ENCODE measurements around the gene RNF214.

RNF214 gene

DNA sequence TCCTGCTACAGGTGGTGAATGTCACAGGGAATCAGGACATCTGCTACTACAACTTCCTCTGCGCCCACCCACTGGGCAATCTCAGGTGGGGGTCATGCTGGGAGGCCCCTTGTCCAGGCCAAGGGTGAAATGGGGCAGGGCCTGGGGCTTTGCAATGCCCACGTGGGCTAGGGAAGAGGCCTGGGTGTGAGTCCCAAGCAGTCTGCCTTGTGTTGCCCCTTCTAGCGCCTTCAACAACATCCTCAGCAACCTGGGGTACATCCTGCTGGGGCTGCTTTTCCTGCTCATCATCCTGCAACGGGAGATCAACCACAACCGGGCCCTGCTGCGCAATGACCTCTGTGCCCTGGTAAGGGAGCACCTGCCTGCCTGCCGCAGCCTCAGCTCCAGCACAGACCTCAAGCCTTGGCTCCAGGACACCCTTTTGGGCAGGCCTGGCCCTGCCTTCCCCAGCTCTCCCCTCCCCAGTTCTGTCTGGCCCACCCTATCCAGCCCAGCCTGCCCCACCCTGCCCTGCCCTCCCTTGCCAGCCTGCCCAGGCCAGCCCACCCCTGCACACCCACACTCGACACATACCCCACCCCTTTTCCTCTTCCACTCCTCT lies 42.4 kb upstream of the RNF214 start:
- Histone ChIP-seq H3K9me3 (ENCODE audit: control insufficient read depth in 2 of 2, low read length in 2 of 2) (no peaks in the 10 kb centered on the region), H3K4me3 (ENCODE audit: low read length in 2 of 2) (no peak overlapping the region), H3K27me3 (ENCODE audit: control insufficient read depth in 1 of 2, insufficient read depth in 2 of 2, low read length in 2 of 2) (no peaks in the 10 kb centered on the region), H3K9ac (ENCODE audit: low read length in 2 of 2) (no peak overlapping the region), H3K27ac (ENCODE audit: low read length) (peak overlapping the region; percentile 11), H3K4me1 (ENCODE audit: control insufficient read depth, insufficient read depth, low read length) (peaks cover 4% of the 10 kb centered on the region), H3K36me3 (ENCODE audit: control insufficient read depth in 2 of 2, insufficient read depth in 2 of 2, low read length in 2 of 2) (peaks cover 56 to 58% of the 10 kb centered on the region in 2 donors)

DNA sequence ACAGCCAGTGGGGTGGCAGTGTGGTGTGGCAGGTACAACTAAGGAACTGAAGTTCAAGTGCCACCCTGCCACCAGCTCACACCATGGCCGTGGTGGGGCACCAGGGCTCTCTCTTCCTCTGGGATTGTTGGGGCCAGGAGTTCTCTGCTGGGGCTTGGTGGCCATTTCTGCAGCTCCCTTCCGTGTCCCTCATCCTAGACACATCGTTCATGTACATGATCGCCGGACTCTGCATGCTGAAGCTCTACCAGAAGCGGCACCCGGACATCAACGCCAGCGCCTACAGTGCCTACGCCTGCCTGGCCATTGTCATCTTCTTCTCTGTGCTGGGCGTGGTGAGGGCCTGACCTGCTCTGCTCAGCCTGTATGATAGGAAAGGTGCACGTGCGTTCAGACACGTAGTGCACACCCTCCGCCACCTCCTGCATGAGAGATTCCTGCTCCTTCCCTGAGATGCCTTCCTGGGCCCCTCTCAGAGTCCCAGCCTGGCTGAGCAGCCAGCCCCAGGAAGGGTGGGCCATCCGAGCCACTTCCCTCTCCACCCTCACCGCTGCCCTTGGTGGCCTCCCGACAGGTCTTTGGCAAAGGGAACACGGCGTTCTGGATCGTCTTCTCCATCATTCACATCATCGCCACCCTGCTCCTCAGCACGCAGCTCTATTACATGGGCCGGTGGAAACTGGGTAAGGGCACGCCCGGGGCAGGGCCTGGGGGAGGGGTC lies 40.6 kb upstream of the RNF214 start:
- Histone ChIP-seq H3K4me3 (ENCODE audit: low read length in 2 of 2) (no peak overlapping the region), H3K9ac (ENCODE audit: low read length in 2 of 2) (no peak overlapping the region), H3K4me1 (ENCODE audit: control insufficient read depth, insufficient read depth, low read length) (peaks cover under 1% of the 10 kb centered on the region), H3K9me3 (ENCODE audit: control insufficient read depth in 2 of 2, low read length in 2 of 2) (no peaks in the 10 kb centered on the region), H3K27me3 (ENCODE audit: control insufficient read depth in 1 of 2, insufficient read depth in 2 of 2, low read length in 2 of 2) (no peaks in the 10 kb centered on the region), H3K27ac (ENCODE audit: low read length) (no peak overlapping the region), H3K36me3 (ENCODE audit: control insufficient read depth in 2 of 2, insufficient read depth in 2 of 2, low read length in 2 of 2) (peaks cover 56 to 57% of the 10 kb centered on the region in 2 donors)

DNA sequence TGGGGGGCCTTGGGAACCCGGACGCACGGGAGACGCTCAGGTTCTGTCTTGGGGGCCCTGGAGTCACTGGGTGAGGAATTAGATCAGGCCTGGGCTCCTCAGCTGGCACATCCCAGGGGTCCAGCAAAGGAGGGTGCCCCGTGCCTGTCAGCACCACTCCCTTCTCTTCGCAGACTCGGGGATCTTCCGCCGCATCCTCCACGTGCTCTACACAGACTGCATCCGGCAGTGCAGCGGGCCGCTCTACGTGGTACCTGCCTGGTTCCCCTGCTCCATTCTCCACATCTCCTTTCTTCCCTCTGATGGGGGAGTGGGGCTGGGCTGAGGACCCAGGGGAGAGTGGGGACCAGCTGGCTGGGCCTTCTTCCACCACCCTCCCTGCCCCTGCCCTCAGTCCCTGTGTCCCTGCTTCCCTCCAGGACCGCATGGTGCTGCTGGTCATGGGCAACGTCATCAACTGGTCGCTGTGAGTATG lies 40.0 kb upstream of the RNF214 start:
- Histone ChIP-seq H3K36me3 (ENCODE audit: control insufficient read depth in 2 of 2, insufficient read depth in 2 of 2, low read length in 2 of 2) (peaks cover 53 to 56% of the 10 kb centered on the region in 2 donors), H3K4me3 (ENCODE audit: low read length in 2 of 2) (no peak overlapping the region), H3K9ac (ENCODE audit: low read length in 2 of 2) (no peak overlapping the region), H3K9me3 (ENCODE audit: control insufficient read depth in 2 of 2, low read length in 2 of 2) (no peaks in the 10 kb centered on the region), H3K27ac (ENCODE audit: low read length) (no peak overlapping the region), H3K4me1 (ENCODE audit: control insufficient read depth, insufficient read depth, low read length) (peaks cover 7% of the 10 kb centered on the region), H3K27me3 (ENCODE audit: control insufficient read depth in 1 of 2, insufficient read depth in 2 of 2, low read length in 2 of 2) (no peaks in the 10 kb centered on the region)

DNA sequence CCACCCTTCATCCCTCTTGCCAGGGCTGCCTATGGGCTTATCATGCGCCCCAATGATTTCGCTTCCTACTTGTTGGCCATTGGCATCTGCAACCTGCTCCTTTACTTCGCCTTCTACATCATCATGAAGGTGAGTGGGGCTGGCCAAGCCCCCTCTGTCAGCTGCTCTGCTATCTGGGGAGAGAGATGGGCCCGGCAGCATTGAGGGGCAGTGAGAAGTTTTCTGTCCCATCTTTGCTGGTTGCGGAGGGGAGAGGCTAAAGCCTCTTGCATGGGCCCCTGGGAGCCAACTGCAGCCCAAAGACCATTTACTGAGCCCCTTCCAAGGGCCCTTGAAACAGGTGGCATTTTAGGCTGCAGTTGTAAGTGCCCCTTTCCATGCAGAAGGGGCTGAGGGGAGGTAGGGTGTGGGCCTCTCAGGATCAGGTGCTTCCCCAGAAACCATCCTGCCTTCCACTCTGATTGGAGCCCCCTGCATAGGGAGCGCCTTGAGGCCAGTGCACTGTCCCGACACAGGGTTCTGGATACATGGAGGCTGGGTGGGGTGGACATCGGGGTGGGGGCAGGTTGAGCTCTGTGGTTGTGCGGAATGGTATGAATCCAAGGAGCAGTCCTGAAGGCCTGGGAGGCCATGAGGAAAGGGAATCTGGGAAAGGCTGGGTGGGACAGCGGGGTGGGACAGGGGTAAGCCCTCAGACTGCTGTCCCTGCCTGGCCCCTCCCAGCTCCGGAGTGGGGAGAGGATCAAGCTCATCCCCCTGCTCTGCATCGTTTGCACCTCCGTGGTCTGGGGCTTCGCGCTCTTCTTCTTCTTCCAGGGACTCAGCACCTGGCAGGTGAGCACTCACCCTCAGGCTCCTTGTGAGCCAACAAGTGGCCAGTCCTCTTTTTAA lies 39.1 kb upstream of the RNF214 start:
- Histone ChIP-seq H3K36me3 (ENCODE audit: control insufficient read depth in 2 of 2, insufficient read depth in 2 of 2, low read length in 2 of 2) (peaks cover 44 to 50% of the 10 kb centered on the region in 2 donors), H3K27ac (ENCODE audit: low read length) (no peak overlapping the region), H3K9ac (ENCODE audit: low read length in 2 of 2) (no peak overlapping the region), H3K4me3 (ENCODE audit: low read length in 2 of 2) (no peak overlapping the region), H3K9me3 (ENCODE audit: control insufficient read depth in 2 of 2, low read length in 2 of 2) (no peaks in the 10 kb centered on the region), H3K4me1 (ENCODE audit: control insufficient read depth, insufficient read depth, low read length) (peaks cover 16% of the 10 kb centered on the region), H3K27me3 (ENCODE audit: control insufficient read depth in 1 of 2, insufficient read depth in 2 of 2, low read length in 2 of 2) (no peaks in the 10 kb centered on the region)

DNA sequence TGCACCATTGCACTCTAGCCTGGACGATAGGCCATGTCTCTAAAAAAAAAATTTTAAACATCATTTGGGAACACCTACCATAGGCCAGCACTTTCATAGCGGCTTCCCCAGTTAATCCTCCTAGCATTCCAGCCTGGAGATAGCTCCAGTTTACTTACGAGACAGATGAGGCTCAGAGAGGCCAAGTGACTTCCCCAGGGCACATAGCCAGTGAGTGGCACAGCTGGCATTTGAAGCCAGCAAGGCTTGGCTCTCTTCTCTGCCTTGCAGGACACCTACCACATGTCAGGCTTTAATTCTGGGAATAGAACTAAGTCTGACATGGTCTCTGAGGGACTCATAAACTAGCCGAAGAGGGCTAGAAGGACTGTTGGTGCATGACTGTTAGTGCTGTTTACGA lies 38.2 kb upstream of the RNF214 start:
- Histone ChIP-seq H3K4me3 (ENCODE audit: low read length in 2 of 2) (no peak overlapping the region), H3K9ac (ENCODE audit: low read length in 2 of 2) (no peak overlapping the region), H3K4me1 (ENCODE audit: control insufficient read depth, insufficient read depth, low read length) (peaks cover 23% of the 10 kb centered on the region), H3K27me3 (ENCODE audit: control insufficient read depth in 1 of 2, insufficient read depth in 2 of 2, low read length in 2 of 2) (no peaks in the 10 kb centered on the region), H3K9me3 (ENCODE audit: control insufficient read depth in 2 of 2, low read length in 2 of 2) (no peaks in the 10 kb centered on the region), H3K36me3 (ENCODE audit: control insufficient read depth in 2 of 2, insufficient read depth in 2 of 2, low read length in 2 of 2) (peaks cover 35 to 43% of the 10 kb centered on the region in 2 donors), H3K27ac (ENCODE audit: low read length) (no peak overlapping the region)

DNA sequence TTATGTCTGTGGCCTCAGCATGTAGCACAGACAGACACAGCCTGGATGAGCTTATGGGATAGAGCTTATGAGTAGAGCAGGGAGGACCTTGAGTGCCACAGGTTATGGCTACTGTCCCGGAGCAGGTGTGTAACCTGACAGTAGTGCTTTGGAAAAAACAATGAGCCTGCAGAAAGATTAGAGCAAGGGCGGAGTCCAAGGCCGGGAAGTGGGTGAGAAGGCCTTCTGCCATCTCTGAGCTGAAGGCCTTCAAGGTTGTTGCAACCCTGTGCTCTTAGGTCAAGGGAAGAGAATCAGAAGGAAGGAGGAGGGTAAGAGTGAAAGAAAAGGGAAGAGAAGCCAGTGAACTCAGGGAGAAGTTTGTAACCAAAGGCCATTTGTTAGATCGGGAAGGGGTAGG lies 37.2 kb upstream of the RNF214 start:
- Histone ChIP-seq H3K9me3 (ENCODE audit: control insufficient read depth in 2 of 2, low read length in 2 of 2) (no peaks in the 10 kb centered on the region), H3K36me3 (ENCODE audit: control insufficient read depth in 2 of 2, insufficient read depth in 2 of 2, low read length in 2 of 2) (peaks cover 29 to 38% of the 10 kb centered on the region in 2 donors), H3K27ac (ENCODE audit: low read length) (no peak overlapping the region), H3K4me1 (ENCODE audit: control insufficient read depth, insufficient read depth, low read length) (peaks cover 30% of the 10 kb centered on the region), H3K4me3 (ENCODE audit: low read length in 2 of 2) (no peak overlapping the region), H3K9ac (ENCODE audit: low read length in 2 of 2) (no peak overlapping the region), H3K27me3 (ENCODE audit: control insufficient read depth in 1 of 2, insufficient read depth in 2 of 2, low read length in 2 of 2) (no peaks in the 10 kb centered on the region)

DNA sequence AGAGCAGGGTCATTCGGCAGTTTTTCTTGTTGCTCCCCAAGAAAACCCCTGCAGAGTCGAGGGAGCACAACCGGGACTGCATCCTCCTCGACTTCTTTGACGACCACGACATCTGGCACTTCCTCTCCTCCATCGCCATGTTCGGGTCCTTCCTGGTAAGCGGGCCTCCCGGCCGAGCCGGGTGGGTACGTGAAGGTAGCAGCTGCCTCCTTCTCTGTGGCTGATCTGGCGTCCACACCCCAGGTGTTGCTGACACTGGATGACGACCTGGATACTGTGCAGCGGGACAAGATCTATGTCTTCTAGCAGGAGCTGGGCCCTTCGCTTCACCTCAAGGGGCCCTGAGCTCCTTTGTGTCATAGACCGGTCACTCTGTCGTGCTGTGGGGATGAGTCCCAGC lies 36.7 kb upstream of the RNF214 start:
- Histone ChIP-seq H3K27ac (ENCODE audit: low read length) (no peak overlapping the region), H3K9me3 (ENCODE audit: control insufficient read depth in 2 of 2, low read length in 2 of 2) (no peaks in the 10 kb centered on the region), H3K4me1 (ENCODE audit: control insufficient read depth, insufficient read depth, low read length) (peaks cover 34% of the 10 kb centered on the region), H3K36me3 (ENCODE audit: control insufficient read depth in 2 of 2, insufficient read depth in 2 of 2, low read length in 2 of 2) (peaks cover 30 to 36% of the 10 kb centered on the region in 2 donors), H3K9ac (ENCODE audit: low read length in 2 of 2) (no peak overlapping the region), H3K4me3 (ENCODE audit: low read length in 2 of 2) (no peak overlapping the region), H3K27me3 (ENCODE audit: control insufficient read depth in 1 of 2, insufficient read depth in 2 of 2, low read length in 2 of 2) (no peaks in the 10 kb centered on the region)

DNA sequence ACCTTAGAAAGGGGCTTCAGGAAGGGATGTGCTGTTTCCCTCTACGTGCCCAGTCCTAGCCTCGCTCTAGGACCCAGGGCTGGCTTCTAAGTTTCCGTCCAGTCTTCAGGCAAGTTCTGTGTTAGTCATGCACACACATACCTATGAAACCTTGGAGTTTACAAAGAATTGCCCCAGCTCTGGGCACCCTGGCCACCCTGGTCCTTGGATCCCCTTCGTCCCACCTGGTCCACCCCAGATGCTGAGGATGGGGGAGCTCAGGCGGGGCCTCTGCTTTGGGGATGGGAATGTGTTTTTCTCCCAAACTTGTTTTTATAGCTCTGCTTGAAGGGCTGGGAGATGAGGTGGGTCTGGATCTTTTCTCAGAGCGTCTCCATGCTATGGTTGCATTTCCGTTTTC lies 35.5 kb upstream of the RNF214 start:
- Histone ChIP-seq H3K27me3 (ENCODE audit: control insufficient read depth in 1 of 2, insufficient read depth in 2 of 2, low read length in 2 of 2) (no peaks in the 10 kb centered on the region), H3K4me1 (ENCODE audit: control insufficient read depth, insufficient read depth, low read length) (peaks cover 38% of the 10 kb centered on the region), H3K9me3 (ENCODE audit: control insufficient read depth in 2 of 2, low read length in 2 of 2) (no peaks in the 10 kb centered on the region), H3K9ac (ENCODE audit: low read length in 2 of 2) (no peak overlapping the region), H3K36me3 (ENCODE audit: control insufficient read depth in 2 of 2, insufficient read depth in 2 of 2, low read length in 2 of 2) (peaks cover 36 to 41% of the 10 kb centered on the region in 2 donors), H3K4me3 (ENCODE audit: low read length in 2 of 2) (peak overlapping the region in 1 of 2 donors; percentile 96), H3K27ac (ENCODE audit: low read length) (peak overlapping the region; percentile 100)

DNA sequence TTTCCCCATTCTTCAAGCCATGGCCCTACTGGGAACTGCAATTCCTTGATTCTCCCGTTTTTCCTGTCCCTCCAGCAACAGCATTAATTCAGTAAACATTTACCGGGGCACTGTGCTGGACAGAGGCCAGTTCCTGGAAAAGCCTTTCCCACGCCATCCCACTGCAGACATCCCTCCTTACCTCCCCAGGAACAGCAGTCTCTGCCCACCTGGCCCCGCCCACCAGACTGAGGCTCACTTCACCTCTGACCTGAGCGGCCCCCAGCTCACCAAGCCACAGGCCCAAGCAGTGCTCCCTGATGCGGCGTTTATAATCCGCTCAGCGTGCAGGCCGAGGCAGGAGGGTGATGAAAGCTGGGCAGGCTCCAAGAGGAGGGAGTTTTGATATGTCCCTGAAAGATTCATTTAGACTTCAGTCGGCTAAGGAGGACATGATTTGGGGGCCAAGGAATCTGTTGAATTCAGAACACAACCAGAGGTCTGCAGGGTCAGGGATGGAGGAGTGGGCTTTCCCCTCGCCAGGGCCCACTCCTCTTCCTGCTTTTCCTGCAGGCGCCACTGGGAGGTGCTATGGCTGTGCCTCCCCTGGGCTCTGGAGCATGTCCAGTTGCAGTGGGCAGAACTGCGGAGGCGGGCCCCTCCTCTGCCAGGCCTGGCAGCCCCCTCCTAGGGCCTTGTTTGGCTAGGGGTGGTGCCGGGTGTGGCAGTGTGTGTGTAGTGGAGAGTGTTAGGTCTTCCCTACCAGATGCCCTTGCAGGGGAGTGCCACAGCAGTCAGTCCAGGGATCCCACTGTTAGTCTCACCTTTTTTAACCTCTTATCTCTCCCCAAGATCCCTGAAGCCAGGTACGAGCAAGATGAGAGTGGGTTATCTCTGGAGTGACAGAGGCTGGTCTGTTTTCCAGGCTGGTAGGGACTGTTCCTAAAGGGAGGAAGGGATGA lies 34.7 kb upstream of the RNF214 start:
- H3K4me1 ChIP-seq (ENCODE audit: control insufficient read depth, insufficient read depth, low read length): peaks cover 43% of the 10 kb centered on the region
- H3K27me3 ChIP-seq (ENCODE audit: control insufficient read depth in 1 of 2, insufficient read depth in 2 of 2, low read length in 2 of 2): no peaks in the 10 kb centered on the region
- peak overlapping the region; percentile 91 to 98 for H3K9ac ChIP-seq (ENCODE audit: low read length in 2 of 2)
- peaks cover 36 to 40% of the 10 kb centered on the region in 2 donors for H3K36me3 ChIP-seq (ENCODE audit: control insufficient read depth in 2 of 2, insufficient read depth in 2 of 2, low read length in 2 of 2)
- peak overlapping the region; percentile 68 to 96 for H3K4me3 ChIP-seq (ENCODE audit: low read length in 2 of 2)
- peak overlapping the region; percentile 100 for H3K27ac ChIP-seq (ENCODE audit: low read length)
- H3K9me3 ChIP-seq (ENCODE audit: control insufficient read depth in 2 of 2, low read length in 2 of 2): no peaks in the 10 kb centered on the region

DNA sequence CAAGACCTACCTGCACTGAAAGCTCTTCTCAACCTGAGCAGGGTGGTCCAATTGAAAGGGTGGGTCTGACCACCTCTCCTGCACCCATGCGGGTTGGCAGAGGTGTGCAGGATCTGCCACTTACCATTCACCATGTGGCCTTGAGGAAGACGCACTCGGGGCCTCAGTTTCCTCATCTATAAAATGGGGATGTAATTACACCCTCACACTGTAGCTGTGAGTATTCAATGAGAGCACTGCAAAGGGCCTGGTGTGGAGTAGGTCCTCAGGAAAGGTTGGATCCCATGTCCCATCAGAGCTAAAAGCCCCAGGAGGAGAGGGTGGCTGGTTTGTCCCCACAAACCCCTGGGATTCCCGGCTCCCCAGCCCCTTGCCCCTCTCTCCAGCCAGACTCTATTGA lies 33.9 kb upstream of the RNF214 start:
- no peaks in the 10 kb centered on the region for H3K27me3 ChIP-seq (ENCODE audit: control insufficient read depth in 1 of 2, insufficient read depth in 2 of 2, low read length in 2 of 2)
- H3K9ac ChIP-seq (ENCODE audit: low read length in 2 of 2): peak overlapping the region; percentile 91 to 98
- peaks cover 51% of the 10 kb centered on the region for H3K4me1 ChIP-seq (ENCODE audit: control insufficient read depth, insufficient read depth, low read length)
- H3K4me3 ChIP-seq (ENCODE audit: low read length in 2 of 2): peak overlapping the region; percentile 68 to 96
- peak overlapping the region; percentile 100 for H3K27ac ChIP-seq (ENCODE audit: low read length)
- H3K9me3 ChIP-seq (ENCODE audit: control insufficient read depth in 2 of 2, low read length in 2 of 2): no peaks in the 10 kb centered on the region
- H3K36me3 ChIP-seq (ENCODE audit: control insufficient read depth in 2 of 2, insufficient read depth in 2 of 2, low read length in 2 of 2): peaks cover 39% of the 10 kb centered on the region in 2 donors

Measured in stomach smooth muscle (tissue), 2 donors.